NB4 (cell line): Measurements from ENCODE around the gene SPDYE5.
"Not testable (repeated sequence)": the region's sequence is repeated elsewhere in the genome, so short reads cannot be mapped to it uniquely, and the experiment has no call there.

Experiments
- CTCF ChIP-seq: IDR thresholded peaks from one replicate; pipeline ENCODE4 v1.5.1; 2012; ENCODE audit warnings: low read depth, low read length
- MAX ChIP-seq: IDR thresholded peaks from 2 replicates; pipeline ENCODE4 v1.6.1; 2011; ENCODE audit warnings: low read depth, low read length
- MYC ChIP-seq: IDR thresholded peaks from 2 replicates; pipeline ENCODE4 v1.6.1; 2011; ENCODE audit warnings: low read depth, low read length
- POLR2A ChIP-seq: IDR thresholded peaks from 2 replicates; pipeline ENCODE4 v1.6.1; 2011; ENCODE audit warnings: mild to moderate bottlenecking; ENCODE audit not compliant: insufficient read length; ENCODE audit errors: extremely low read depth

GRCh38 chr7:75477457-75477856 is 14.7 kb upstream of the SPDYE5 start:
- not testable (repeated sequence) for TF ChIP-seq CTCF, POLR2A, MYC, MAX
